ENCODE results near the gene AHCY.
"Not testable (repeated sequence)": the region's sequence is repeated elsewhere in the genome, so short reads cannot be mapped to it uniquely, and the experiment has no call there.

AHCY gene

GRCh38 chr20:34305333-34306230, 2.4 kb upstream of the AHCY start:
- no peak for TF ChIP-seq CTCF (IDR thresholded peaks at IDR 0.05; ENCODE audit: insufficient read depth, missing control alignments)
- DNase-seq (ENCODE audit: insufficient read length, low spot score) (no peak), FAIRE-seq (no peak)

- DNase-seq (ENCODE audit: insufficient read length, low spot score) (no peak), FAIRE-seq (no peak)
- no peak for TF ChIP-seq CTCF (IDR thresholded peaks at IDR 0.05; ENCODE audit: insufficient read depth, missing control alignments)
These were observed 838 bp downstream of the AHCY start for GRCh38 chr20:34302312-34302722.

DNA sequence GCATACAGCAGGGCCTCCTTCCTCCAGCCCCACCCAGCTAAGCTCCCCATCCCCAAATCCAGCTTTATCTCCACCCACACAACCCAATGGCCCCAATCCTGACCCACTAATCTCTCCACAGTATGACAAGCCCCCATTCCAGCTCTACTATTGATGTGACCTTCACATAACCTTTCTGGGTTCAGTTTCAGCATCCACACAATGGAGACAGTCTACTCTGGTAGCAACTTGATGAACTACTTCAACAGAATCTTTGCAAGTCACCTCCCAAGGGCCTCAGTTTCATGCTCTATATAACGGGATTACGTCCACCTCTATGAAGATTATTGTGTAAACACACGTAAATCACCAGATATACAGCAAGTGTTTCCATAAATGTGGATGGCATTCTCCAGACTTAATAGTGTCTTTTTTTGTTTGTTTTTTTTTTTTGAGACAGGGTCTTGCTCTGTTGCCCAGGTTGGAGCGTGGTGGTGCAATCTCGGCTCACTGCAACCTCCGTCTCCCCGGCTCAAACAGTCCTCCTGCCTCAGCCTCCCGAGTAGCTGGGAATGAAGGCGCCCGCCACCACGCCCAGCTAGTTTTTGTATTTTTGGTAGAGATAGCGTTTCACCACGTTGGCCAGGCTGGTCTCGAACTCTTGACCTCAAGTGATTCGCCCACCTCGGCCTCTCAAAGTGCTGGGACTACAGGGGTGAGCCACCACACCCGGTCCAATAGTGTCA, 1.4 kb downstream of the AHCY start:
- no peak for TF ChIP-seq CTCF (IDR thresholded peaks at IDR 0.05; ENCODE audit: insufficient read depth, missing control alignments)
- DNase-seq (ENCODE audit: insufficient read length, low spot score) (no peak), FAIRE-seq (peak; percentile 71)

GRCh38 chr20:34300809-34301586, 2.2 kb downstream of the AHCY start:
- TF ChIP-seq CTCF (IDR thresholded peaks at IDR 0.05; ENCODE audit: insufficient read depth, missing control alignments), result no peak
- DNase-seq (ENCODE audit: insufficient read length, low spot score) (no peak), FAIRE-seq (no peak)

DNA sequence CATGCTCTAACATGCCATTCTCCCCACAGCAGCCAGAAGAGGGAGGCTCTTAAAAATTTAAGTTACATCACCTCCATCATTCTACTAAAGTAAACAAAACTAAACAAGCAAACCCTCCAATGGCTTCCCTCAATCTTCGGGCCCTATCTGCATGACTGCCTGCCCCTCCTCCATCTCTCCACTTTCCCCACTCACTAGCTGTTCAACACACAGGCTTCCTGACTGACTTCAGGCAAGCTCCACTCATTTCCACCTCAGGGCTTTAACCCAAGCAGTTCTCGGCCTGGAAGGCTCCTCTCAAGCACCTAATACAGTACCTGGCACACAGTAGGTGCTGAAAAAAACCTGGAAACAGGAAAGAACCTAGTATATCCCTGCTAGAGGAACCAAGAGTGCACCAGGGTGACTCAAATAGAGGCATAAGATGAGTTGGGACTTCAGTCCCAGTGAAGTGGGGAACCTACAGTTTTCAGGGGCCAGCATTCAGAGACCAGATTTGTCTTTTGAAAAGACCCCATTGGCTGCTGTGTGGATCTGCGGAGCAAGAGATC, 2.8 kb downstream of the AHCY start:
- TF ChIP-seq CTCF (IDR thresholded peaks at IDR 0.05; ENCODE audit: insufficient read depth, missing control alignments), result no peak
- no peak for DNase-seq (ENCODE audit: insufficient read length, low spot score)
- no peak for FAIRE-seq

- no peak for TF ChIP-seq CTCF (IDR thresholded peaks at IDR 0.05; ENCODE audit: insufficient read depth, missing control alignments)
- FAIRE-seq (no peak), DNase-seq (ENCODE audit: insufficient read length, low spot score) (no peak)
These were observed 3.4 kb downstream of the AHCY start for GRCh38 chr20:34299556-34300255.

DNA sequence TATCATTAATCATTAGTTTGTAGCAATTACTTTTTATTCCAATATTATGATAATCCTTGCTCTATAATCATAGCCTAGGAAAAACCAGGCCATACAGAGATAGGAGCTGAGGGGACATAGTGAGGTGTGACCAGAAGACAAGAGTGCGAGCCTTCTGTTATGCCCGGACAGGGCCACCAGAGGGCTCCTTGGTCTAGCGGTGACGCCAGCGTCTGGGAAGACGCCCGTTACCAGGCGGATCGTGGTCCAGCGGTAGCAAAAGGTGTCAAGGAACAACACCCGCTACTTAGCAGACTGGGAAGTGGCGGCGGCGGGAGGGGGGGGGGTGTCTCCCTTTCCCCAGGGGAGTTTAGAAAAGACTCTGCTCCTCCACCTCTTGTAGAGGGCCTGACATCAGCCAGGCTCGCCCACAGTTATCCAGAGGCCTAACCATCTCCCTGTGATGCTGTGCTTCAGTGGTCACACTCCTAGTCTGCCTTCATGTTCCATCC, 4.8 kb downstream of the AHCY start:
- not testable (repeated sequence) for DNase-seq (ENCODE audit: insufficient read length, low spot score); FAIRE-seq

Measured in D721Med (cell line).